GM20431 (cell line): ENCODE results near the gene FAM149A.

Experiments
- in situ Hi-C: fragments of 300-500 bp; cut with MseI, MboI; formaldehyde crosslinking; loops from one replicate; pipeline ENCODE4 v1.15.0; 2020; ENCODE audit warnings: low sequenced_read_pairs; ENCODE audit not compliant: unreplicated experiment

The FAM149A gene

DNA sequence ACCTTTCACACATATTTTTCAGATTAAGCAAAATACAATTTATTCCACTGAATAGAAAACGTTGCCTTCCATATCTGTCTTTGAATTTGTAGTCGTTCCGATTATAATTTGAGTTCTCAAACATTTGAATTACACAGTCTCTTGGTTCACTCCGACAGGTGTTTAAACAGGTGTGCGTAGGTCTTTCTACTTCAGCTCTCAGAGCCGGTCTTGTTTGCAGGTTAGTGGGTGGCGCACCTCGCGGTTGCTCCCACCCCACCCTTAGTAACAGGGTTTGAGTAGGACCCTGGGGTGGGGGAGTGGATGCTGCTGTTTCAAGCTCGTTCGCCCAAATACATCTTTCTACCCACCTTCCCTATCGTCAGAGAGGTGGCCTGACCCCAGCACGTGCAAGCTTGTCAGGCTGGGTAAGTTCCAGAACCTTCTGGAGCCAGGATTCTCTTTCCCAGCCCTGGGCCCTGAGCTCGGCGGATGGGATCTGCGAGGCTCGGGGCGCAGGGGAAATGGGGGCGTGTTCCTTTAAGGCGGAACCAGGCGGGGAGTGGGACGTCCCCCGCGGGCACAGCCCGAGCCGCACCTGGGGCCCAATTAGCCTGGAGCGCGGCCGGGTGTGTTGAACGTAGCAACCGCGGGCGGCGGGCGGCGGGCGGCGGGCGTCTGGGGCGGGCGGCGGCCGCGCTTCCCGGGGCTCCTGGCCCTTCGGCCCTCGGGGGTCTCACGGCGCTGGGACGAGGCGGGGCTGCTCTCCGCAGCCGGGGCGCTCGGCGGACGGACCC lies at the start of gene FAM149A:
Gene FAM149A (plus strand): TSS at position 591 of the 776 bp plus-strand sequence.
- in situ Hi-C loops: no loop called here

DNA sequence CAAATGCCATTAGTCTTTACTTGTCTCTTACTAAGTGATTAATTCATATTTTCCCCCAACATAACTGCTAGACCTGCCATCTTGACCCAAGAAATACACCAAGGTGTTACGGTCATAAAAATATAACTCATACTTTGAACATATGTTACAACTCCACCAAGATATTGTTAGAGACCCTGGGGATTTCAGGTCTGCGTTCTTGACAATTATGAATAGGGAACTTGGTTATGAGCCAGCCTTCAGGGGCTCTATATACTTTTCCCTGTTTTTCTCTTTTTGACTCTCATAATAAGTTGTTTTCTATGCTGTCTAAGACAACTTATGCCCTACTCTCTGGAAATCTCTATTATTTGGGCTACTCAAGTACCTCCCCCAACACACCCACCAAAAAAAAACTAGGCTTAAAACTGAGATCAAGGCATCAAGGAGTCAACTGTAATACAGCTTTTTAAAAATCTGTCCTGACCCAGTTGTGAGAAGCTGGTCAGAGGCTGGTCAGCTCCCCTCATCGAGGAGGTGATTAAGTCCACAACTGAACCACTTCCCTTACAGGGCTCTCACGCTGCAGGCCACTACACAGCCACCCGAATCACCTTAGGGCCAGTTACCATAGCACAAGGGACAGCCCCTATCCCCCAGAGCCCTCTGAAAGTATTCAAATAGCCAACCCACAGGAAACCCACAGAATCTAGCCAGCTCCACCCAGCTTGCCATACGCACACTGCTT lies 46.1 kb upstream of the FAM149A start:
- in situ Hi-C loops: no loop called here

GRCh38 chr4:186058980-186059316 lies 45.6 kb upstream of the FAM149A start:
- in situ Hi-C loops: no loop called here

GRCh38 chr4:186061921-186062320 lies 42.6 kb upstream of the FAM149A start:
- in situ Hi-C loops: no loop called here

- in situ Hi-C loops: no loop called here
Measured at GRCh38 chr4:186067757-186068385, 36.6 kb upstream of the FAM149A start.

GRCh38 chr4:186068581-186069348 lies 35.7 kb upstream of the FAM149A start, which contains the start of gene TLR3:
Gene TLR3 (plus strand): TSS chr4:186069156. CDS start chr4:186076620, 7,464 bp downstream.
- in situ Hi-C loops: no loop called here

DNA sequence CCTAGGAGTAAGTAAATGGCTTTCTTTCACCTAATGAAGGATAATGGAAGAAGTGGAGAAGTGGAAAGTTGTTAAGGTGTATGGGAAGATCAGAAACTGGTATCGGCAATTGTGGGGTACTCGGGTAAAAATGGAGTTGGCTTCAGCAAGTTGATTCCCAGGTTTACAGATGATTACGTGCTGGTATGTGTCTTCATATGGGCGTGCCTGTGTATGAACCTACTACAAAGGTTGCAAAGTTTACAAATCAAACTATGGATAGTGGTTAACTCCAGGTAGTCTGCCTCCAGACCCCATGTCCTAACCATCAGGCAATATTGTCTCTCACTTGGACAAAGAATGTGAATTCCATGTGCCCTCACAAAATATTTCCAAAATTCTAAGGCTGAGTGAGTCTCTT lies 34.8 kb upstream of the FAM149A start:
- in situ Hi-C loops: no loop called here

DNA sequence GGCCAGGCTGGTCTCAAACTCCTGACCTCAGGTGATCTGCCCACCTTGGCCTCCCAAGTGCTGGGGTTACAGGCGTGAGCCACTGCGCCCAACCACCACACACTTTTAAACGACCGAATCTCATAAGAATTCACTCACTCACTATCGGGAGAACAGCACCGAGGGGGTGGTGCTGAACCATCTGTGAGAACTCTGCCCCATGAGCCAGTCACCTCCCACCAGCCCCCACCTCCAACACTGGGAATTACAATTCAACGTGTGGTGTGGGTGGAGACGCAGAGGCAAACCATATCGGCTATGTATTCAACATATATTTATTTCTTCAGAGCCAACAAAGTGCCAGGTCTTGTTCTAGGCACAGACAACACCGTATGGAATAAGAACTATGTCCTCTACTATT lies 32.0 kb upstream of the FAM149A start:
- in situ Hi-C loops: no loop called here

DNA sequence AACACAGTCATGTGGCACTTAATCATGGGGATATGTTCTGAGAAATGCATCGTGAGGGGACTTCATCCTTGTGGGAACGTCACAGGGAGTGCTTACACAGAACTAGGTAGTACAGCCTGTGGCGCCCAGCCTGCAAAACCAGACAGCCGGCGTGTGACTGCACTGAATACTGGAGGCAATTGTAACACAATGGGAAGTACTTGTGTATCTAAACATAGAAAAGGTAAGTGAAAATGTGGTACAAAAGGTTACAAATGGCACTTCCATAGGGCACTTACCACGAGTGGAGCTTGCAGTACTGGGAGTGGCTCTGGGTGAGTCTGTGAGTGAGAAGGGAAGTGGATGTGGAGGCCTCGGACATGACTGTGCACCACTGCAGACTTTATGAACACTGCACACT lies 30.3 kb upstream of the FAM149A start:
- in situ Hi-C loops: no loop called here

DNA sequence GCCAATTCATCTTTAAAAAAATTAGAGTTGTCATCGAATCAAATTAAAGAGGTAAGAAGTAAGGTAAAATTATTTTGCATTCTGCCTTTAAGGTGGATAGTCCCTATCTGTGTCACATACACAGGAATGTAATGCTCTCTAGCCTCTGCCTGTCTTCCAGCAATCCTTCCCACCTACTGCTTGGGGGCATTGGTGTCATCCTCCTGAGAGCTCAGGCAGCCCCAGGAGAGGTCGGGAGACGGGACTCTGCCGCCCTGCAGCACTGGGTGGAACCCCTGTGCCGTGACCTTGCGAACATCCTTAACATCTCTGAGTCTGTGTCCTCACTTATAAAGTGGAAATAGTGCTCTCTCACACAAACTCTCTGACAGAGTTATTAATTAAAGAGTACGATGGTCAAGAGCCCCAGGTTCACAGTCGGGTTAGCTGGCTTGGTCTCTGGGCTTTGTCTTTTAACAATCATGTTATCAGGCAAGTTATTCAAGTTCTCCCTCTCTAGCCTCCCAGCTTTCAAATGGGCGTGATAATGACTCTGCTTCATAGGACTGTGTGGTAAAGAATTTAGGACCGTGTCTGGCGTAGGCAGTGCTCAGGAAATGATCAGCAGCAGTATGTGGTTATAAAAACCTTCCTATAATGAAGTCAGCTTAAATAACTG lies 25.4 kb upstream of the FAM149A start:
- in situ Hi-C loops: no loop called here

DNA sequence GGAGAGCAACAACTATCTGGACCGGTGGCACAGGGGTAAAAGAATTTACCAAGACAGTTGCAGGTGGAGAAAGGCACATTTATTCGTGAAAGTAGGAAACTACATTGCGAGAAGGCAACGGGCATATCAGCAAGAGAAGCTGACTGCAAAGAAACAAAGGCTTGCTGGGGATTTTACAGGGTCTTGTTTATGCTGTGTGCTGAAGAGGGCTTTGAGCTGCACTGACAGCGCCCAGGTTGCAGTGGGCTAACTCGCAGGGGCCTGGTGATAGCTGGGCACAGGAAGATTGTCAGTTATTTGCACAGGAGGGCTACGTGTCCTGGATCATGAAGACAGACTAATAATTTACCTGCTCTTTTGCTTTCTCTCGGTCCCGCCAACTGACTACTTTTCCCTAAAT lies 24.8 kb upstream of the FAM149A start:
- in situ Hi-C loops: no loop called here

DNA sequence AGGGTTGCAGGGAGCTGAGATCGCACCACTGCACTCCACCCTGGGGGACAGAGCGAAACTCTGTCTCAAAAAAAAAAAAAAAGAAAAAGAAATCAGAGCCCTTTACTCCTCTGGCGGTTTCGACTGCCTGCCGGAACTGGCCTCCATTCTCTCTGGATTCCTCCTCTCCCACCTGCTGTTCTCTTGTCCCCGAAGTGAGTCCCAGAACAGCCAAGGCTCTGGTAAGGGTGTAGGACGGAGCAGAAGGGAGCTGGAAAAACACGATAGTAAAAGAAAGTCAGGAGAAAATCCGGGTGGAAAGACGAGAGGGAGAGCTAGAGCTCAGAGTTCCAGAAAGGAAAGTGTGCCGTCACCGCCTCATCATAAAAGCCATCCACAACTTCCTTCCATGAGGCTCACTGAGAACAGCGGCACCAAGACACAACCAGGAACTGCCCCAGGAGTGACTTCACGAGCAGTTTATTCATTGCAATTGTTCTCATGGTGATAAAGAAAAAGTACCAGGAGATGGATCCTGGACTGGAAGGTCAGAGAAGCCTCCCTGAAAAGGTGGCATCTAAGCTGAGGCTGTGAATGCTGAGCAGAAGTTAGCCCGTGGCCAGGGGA lies 23.2 kb upstream of the FAM149A start:
- in situ Hi-C loops: no loop called here

GRCh38 chr4:186082221-186082620 lies 22.3 kb upstream of the FAM149A start:
- in situ Hi-C loops: no loop called here

DNA sequence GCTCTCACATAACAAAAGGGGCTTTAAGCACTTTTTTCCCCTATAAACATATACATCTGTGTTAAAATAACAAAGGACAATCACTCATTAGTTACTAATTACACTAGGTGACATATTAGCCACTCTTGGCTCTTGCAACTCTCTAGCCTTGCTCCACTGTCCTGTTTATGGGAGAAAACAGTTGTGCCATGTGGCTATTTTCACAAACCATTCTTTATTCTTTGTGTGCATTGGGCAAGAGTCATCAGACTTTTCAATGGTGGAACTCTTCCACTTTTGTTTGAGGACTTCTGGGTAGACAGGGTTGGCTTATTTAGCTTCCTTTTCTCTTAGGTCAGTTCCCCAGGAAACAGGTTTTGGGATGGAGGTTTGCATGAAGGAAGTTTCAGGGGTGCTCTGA lies 16.0 kb upstream of the FAM149A start:
- in situ Hi-C loops: no loop called here

DNA sequence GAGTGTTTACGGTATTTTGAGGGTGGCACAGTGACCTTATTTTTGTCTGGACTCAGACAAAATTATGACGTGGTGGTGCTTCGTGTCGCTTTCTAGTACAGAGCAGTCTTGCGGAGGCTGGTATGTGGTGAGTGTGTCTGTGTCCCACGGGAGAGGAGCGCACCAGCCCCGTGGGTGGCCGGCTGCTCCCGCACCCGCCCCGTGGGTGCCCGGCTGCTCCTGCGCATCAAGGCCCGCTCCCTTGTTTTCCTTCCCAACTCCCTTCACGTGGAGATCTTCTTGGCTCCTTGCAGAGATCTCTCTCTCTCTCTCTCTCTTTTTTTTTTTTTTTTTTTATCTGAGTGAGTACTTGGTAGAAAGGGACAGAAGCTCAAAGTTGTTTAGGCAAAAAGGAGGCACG lies 12.2 kb upstream of the FAM149A start:
- in situ Hi-C loops: no loop called here

DNA sequence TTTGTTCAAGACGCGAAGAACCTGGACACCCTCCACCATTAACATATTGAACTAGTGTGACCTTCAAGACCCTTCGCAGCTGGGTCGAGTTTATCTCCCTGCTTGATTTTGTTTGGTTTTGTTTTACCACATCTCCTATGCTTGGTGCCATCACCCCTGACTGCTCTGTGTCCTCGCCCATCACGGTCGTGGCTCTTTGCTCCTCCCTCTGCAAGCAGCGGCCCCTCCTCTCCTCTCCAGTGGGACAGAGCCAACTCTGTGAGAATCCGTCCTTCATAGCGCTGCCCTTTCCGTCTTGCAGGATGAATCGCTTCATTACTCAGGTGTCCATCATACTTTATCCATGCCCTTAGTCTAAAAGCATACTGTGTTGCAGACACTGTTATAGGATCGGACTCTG lies 9.1 kb upstream of the FAM149A start:
- in situ Hi-C loops: no loop called here

GRCh38 chr4:186096681-186097165 lies 7.8 kb upstream of the FAM149A start:
- in situ Hi-C loops: no loop called here

DNA sequence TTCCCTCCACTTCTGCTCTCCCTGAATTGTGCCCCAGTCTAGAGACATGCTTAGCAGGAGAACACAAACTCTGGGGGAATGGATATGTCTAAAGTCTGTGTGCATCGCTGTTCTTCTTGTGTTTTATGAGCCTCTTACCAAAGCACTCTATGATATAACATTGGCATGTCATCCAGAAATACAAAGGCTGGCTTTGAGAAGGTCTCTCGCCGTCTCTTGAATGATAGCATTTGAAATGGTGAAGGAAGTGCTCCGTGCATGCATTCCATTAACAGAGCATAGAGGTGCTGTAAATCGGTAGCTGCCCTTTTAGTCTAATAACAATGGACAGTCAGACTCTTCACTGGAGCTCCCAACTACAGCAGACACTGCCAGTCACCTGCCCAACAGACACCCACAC lies 7.1 kb upstream of the FAM149A start:
- in situ Hi-C loops: no loop called here

GRCh38 chr4:186102931-186103330 lies 1.6 kb upstream of the FAM149A start:
- in situ Hi-C loops: no loop called here
